K562 (cell line): ENCODE results near the gene ANKMY2. TPM values are rescaled to one million over a fixed set of nuclear protein-coding genes. Genes with fewer than 3 reads are reported as not detected.
A peak's percentile ranks its signal among the peaks of the same experiment; 100 is the strongest.

Experiments used
- ARID1B ChIP-seq: fragments of 450-650 bp; IDR thresholded peaks from 2 replicates; pipeline ENCODE4 v1.6.1; 2016; ENCODE audit warnings: antibody characterized with exemption, mild to moderate bottlenecking, inconsistent platforms
- BRD9 ChIP-seq: fragments of 450-650 bp; IDR thresholded peaks from 2 replicates; pipeline ENCODE4 v1.6.1; 2018; ENCODE audit warnings: low read depth; ENCODE audit not compliant: partially characterized antibody
- DPF2 ChIP-seq: fragments of 450-650 bp; IDR thresholded peaks from 2 replicates; pipeline ENCODE4 v1.6.1; 2016
- E2F3 ChIP-seq: fragments of 250-450 bp; sonication (Bioruptor Pico); IDR thresholded peaks from 2 replicates; pipeline ENCODE4 v1.4.0; 2020; ENCODE audit warnings: mild to moderate bottlenecking
- ELK3 ChIP-seq: fragments of 450-650 bp; formaldehyde crosslinking; IDR thresholded peaks from 2 replicates; pipeline ENCODE4 v1.4.0; 2020; ENCODE audit warnings: mild to moderate bottlenecking
- ETS2 ChIP-seq: IDR thresholded peaks from 2 replicates; pipeline ENCODE4 v1.6.1; 2016; ENCODE audit warnings: borderline replicate concordance, missing genetic modification characterization, mild to moderate bottlenecking, moderate library complexity, missing compliant biosample characterization; ENCODE audit not compliant: poor library complexity, severe bottlenecking
- GABPB2 ChIP-seq: fragments of 250-450 bp; sonication (Bioruptor Pico); conservative IDR thresholded peaks from 2 replicates; pipeline ENCODE4 v1.5.1; 2021; ENCODE audit warnings: mild to moderate bottlenecking
- KDM5B ChIP-seq: fragments of 200-600 bp; sonication (generic); IDR thresholded peaks from 2 replicates; pipeline ENCODE4 v1.6.1; 2012; ENCODE audit warnings: low read depth, mild to moderate bottlenecking, moderate library complexity, low read length, control low read depth, inconsistent platforms; ENCODE audit not compliant: insufficient replicate concordance
- LEF1 ChIP-seq: fragments of 450-650 bp; IDR thresholded peaks from 2 replicates; pipeline ENCODE4 v1.6.1; 2016; ENCODE audit warnings: mild to moderate bottlenecking
- MNT ChIP-seq, 2 experiments: fragments of 450-650 bp; conservative IDR thresholded peaks; 2 replicates each; pipeline ENCODE4 v1.6.1; 2017; ENCODE audit warnings: mild to moderate bottlenecking in 2 of 2, moderate library complexity in 2 of 2
- PYGO2 ChIP-seq: fragments of 450-650 bp; IDR thresholded peaks from 2 replicates; pipeline ENCODE4 v1.6.1; 2016; ENCODE audit warnings: mild to moderate bottlenecking, missing genetic modification characterization, moderate library complexity, missing compliant biosample characterization
- RBM22 ChIP-seq: fragments of 200-400 bp; formaldehyde crosslinking; IDR thresholded peaks from 2 replicates; pipeline ENCODE4 v1.6.1; 2018; ENCODE audit warnings: low read length, low read depth; ENCODE audit not compliant: poor library complexity, severe bottlenecking
- RNF219 ChIP-seq: fragments of 250-450 bp; sonication (Bioruptor Pico); IDR thresholded peaks from 2 replicates; pipeline ENCODE4 v1.5.0; 2022; ENCODE audit warnings: mild to moderate bottlenecking
- SETDB1 ChIP-seq: IDR thresholded peaks from one replicate; pipeline ENCODE4 v1.6.1; 2012; ENCODE audit warnings: low read length, control low read depth, inconsistent platforms
- SMC3 ChIP-seq: conservative IDR thresholded peaks from 2 replicates; pipeline ENCODE4 v1.6.1; 2011; ENCODE audit warnings: low read depth, low read length, improper control_type of control experiment; ENCODE audit not compliant: insufficient read depth
- SOX6 ChIP-seq: fragments of 450-650 bp; IDR thresholded peaks from 2 replicates; pipeline ENCODE4 v1.6.1; 2014; ENCODE audit warnings: mild to moderate bottlenecking
- THAP12 ChIP-seq: fragments of 250-450 bp; sonication (Bioruptor Pico); IDR thresholded peaks from 2 replicates; pipeline ENCODE4 v1.9.0; 2021; ENCODE audit warnings: mild to moderate bottlenecking, inconsistent platforms
- TRIM24 ChIP-seq, 2 experiments: fragments of 450-650 bp; IDR thresholded peaks; 2 replicates each; pipeline ENCODE4 v1.6.1; 2016
- ZNF133 ChIP-seq: fragments of 250-450 bp; sonication (Bioruptor Pico); IDR thresholded peaks from 2 replicates; pipeline ENCODE4 v1.4.0; 2020; ENCODE audit warnings: mild to moderate bottlenecking
- ZNF146 ChIP-seq: IDR thresholded peaks from one replicate; pipeline ENCODE4 v1.6.1; 2018; ENCODE audit warnings: missing compliant biosample characterization; ENCODE audit not compliant: unreplicated experiment
- ZNF57 ChIP-seq: fragments of 450-650 bp; formaldehyde crosslinking; IDR thresholded peaks from 2 replicates; pipeline ENCODE4 v1.4.0; 2020; ENCODE audit warnings: mild to moderate bottlenecking, moderate library complexity
- polyA plus RNA-seq, 8 experiments: library from polyadenylated mRNA; depleted of rRNA in 4 of 8; stranded (reverse) in 5 of 8; unstranded in 3 of 8; fragments of >200 nt; fragmentation: Nextera tagmentation in 2 of 8; fragmentation: Illumina TruSeq in 1 of 8; extraction: Ambion mirVana in 2 of 8; extraction: Trizol in 1 of 8; gene quantifications; 2 replicates each; pipeline versions ENCODE4 v1.2.1 to v1.2.3, GENCODE V29; 2011 to 2014; ENCODE audit warnings: inconsistent platforms in 1 of 8, missing spikeins in 1 of 8
- total RNA-seq, 7 experiments: library from RNA; depleted of rRNA in 6 of 7; stranded (reverse); fragments of >200 nt in 6 of 7; fragmentation: Illumina TruSeq in 2 of 7; extraction: Trizol in 2 of 7; gene quantifications; 2 replicates each; pipeline versions ENCODE4 v1.2.1 to v1.2.3, GENCODE V29; 2011 to 2021; ENCODE audit warnings: low replicate concordance in 1 of 7

Gene ANKMY2
- total and polyA plus RNA-seq, 9 of the 15 experiments (the other 6 are each of a cell fraction or from before 2014, with no cell fraction given) = 38.9 to 71.5 (median 48.8) TPM

- TF ChIP-seq ZNF146 (CRISPR knock-in tag) (no peak), BRD9 (no peak), THAP12 (CRISPR knock-in tag) (peak; percentile 48; the same call in 1 of the 2 replicates), RBM22 (no peak), ZNF57 (CRISPR knock-in tag) (no peak), ELK3 (CRISPR knock-in tag) (no peak), PYGO2 (tag) (no peak), ARID1B (peak; percentile 27), DPF2 (no peak; the same call in 1 of the 2 replicates), E2F3 (CRISPR knock-in tag) (no peak), SMC3 (no peak), KDM5B (peak; percentile 74), TRIM24 (IDR thresholded peaks at IDR 0.05) (0 out of 4 replicates have a peak, but pooled peaks of 1 of the 2 experiments have one; percentile 19), MNT (conservative IDR thresholded peaks at IDR 0.05) (peak; percentile 79 to 90), LEF1 (no peak), ETS2 (tag) (no peak), SOX6 (no peak), ZNF133 (CRISPR knock-in tag) (no peak), RNF219 (no peak), GABPB2 (CRISPR knock-in tag) (no peak), SETDB1 (no peak)
Observed at GRCh38 chr7:16644636-16645592, 640 bp downstream of the ANKMY2 start (continued).
